Testis (tissue), 3 donors: ENCODE measurements around the gene ZNF282. TPM values are rescaled to one million over a fixed set of nuclear protein-coding genes. Genes with fewer than 3 reads are reported as not detected.
"Not testable (repeated sequence)": the region's sequence is repeated elsewhere in the genome, so short reads cannot be mapped to it uniquely, and the experiment has no call there.

Source experiments
- DNase-seq: peaks from one replicate; pipeline ENCODE4 v3.0.0-alpha.2; 2019
- H3K27ac ChIP-seq, 2 donors: fragments of 200-600 bp; sonication (generic); one replicate each; pipeline ENCODE4 v1.5.1; 2019
- H3K27me3 ChIP-seq: fragments of 200-600 bp; sonication (generic); one replicate; pipeline ENCODE4 v1.5.1; 2019
- H3K36me3 ChIP-seq: fragments of 200-600 bp; sonication (generic); one replicate; pipeline ENCODE4 v1.5.1; 2017; ENCODE audit warnings: low read depth; ENCODE audit errors: missing control alignments
- H3K4me1 ChIP-seq: fragments of 200-600 bp; sonication (generic); one replicate; pipeline ENCODE4 v1.5.1; 2019
- H3K4me3 ChIP-seq, 2 donors: fragments of 200-600 bp; sonication (generic); one replicate each; pipeline ENCODE4 v1.5.1; 2017 to 2019
- H3K9me3 ChIP-seq: fragments of 200-600 bp; sonication (generic); one replicate; pipeline ENCODE4 v1.5.1; 2017
- CTCF ChIP-seq, 3 experiments: fragments of 450-650 bp in 2 of 3; fragments of 200-600 bp in 1 of 3; sonication (generic) in 1 of 3; IDR thresholded peaks; one replicate each; pipeline ENCODE4 v1.5.1; 2016 to 2019; ENCODE audit warnings: antibody characterized with exemption in 3 of 3, mild to moderate bottlenecking in 2 of 3, moderate library complexity in 1 of 3
- POLR2A ChIP-seq: fragments of 450-650 bp; IDR thresholded peaks from one replicate; pipeline ENCODE4 v1.6.1; 2017; ENCODE audit warnings: antibody characterized with exemption, mild to moderate bottlenecking, moderate library complexity
- WGBS, 2 donors: methylation state at CpG; one replicate each; pipeline ENCODE4 v1.1.5; 2018; 5-methylcytosine and 5-hydroxymethylcytosine counted together
- intact Hi-C: fragments of 100-400 bp; cut with DNase I; formaldehyde crosslinking; loops from one replicate; pipeline ENCODE4 v1.15.1; 2023; ENCODE audit warnings: low total_unique reads
- polyA plus RNA-seq: library from polyadenylated mRNA; stranded (reverse); fragments of 350-450 nt; fragmentation: Illumina TruSeq; extraction: RNeasy Lipid Tissue Mini Kit (QIAGEN cat#74804); gene quantifications from one replicate; pipeline ENCODE4 v1.2.3, GENCODE V29; 2014; ENCODE audit warnings: low read depth, low replicate concordance; ENCODE audit not compliant: insufficient read depth
- total RNA-seq, 2 donors: library from RNA; depleted of rRNA; stranded (reverse); fragments of >200 nt; gene quantifications; one replicate each; pipeline ENCODE4 v1.2.3, GENCODE V29; 2016

ZNF282 gene
- total and polyA plus RNA-seq, 3 donors from 2014 or later, result 9.6 to 17.6 (median 12.2) TPM

GRCh38 chr7:149245244-149245643 is 49.9 kb downstream of the ZNF282 start:
- H3K4me1 ChIP-seq, result peaks cover 7% of the 10 kb centered on the region
- no peak overlapping the region for H3K4me3 ChIP-seq
- H3K27ac ChIP-seq, result no peak overlapping the region
- DNase-seq, result no peak
- H3K9me3 ChIP-seq, result no peaks in the 10 kb centered on the region
- intact Hi-C loops, result no loop called here
- WGBS, 2 donors, result 79 to 85% methylated on average over 5 of the region's 5 CpGs
- no peaks in the 10 kb centered on the region for H3K36me3 ChIP-seq
- no peaks in the 10 kb centered on the region for H3K27me3 ChIP-seq
- TF ChIP-seq CTCF (IDR thresholded peaks at IDR 0.05), result no peak

GRCh38 chr7:149245744-149246143 is 50.4 kb downstream of the ZNF282 start:
- Histone ChIP-seq H3K27me3 (no peaks in the 10 kb centered on the region), H3K4me3 (no peak overlapping the region), H3K27ac (no peak overlapping the region), H3K4me1 (peaks cover 3% of the 10 kb centered on the region), H3K9me3 (no peaks in the 10 kb centered on the region), H3K36me3 (no peaks in the 10 kb centered on the region)
- intact Hi-C loops, result no loop called here
- WGBS, 2 donors, result 89 to 93% methylated on average over 5 of the region's 5 CpGs
- TF ChIP-seq CTCF (IDR thresholded peaks at IDR 0.05) (no peak), POLR2A (no peak)
- no peak for DNase-seq

GRCh38 chr7:149248777-149249176 is 53.4 kb downstream of the ZNF282 start:
- no peak overlapping the region for H3K27ac ChIP-seq
- WGBS, 2 donors, result 77 to 78% methylated on average over 3 of the region's 3 CpGs
- H3K4me1 ChIP-seq, result no peaks in the 10 kb centered on the region
- no peaks in the 10 kb centered on the region for H3K27me3 ChIP-seq
- no peaks in the 10 kb centered on the region for H3K9me3 ChIP-seq
- H3K36me3 ChIP-seq, result no peaks in the 10 kb centered on the region
- no peak overlapping the region for H3K4me3 ChIP-seq
- intact Hi-C loops, result no loop called here
- DNase-seq, result no peak
- no peak for TF ChIP-seq POLR2A
- TF ChIP-seq CTCF (IDR thresholded peaks at IDR 0.05), result no peak

DNA sequence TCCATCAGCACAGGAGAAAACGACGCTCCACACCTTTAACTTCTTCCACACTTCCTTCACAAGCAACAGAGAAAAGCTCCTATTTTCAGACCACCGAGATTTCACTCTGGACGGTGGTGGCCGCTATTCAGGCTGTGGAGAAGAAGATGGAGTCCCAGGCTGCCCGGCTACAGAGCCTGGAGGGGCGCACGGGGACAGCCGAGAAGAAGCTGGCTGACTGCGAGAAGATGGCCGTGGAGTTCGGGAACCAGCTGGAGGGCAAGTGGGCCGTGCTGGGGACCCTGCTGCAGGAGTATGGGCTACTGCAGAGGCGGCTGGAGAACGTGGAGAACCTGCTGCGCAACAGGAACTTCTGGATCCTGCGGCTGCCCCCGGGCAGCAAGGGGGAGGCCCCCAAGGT is 54.8 kb downstream of the ZNF282 start:
- H3K27me3 ChIP-seq, H3K27ac ChIP-seq, intact Hi-C loops, H3K4me3 ChIP-seq, H3K4me1 ChIP-seq, H3K36me3 ChIP-seq, DNase-seq, H3K9me3 ChIP-seq: not testable (repeated sequence)
- 92 to 95% methylated on average over 18 of the region's 18 CpGs for WGBS, 2 donors

- H3K36me3 ChIP-seq, H3K27ac ChIP-seq, H3K4me1 ChIP-seq, H3K9me3 ChIP-seq, H3K4me3 ChIP-seq, H3K27me3 ChIP-seq, intact Hi-C loops, DNase-seq: not testable (repeated sequence)
- WGBS, 2 donors, result 95 to 96% methylated on average over 10 of the region's 10 CpGs
Measured at GRCh38 chr7:149251518-149251917, 56.2 kb downstream of the ZNF282 start.

- no peak for DNase-seq
- Histone ChIP-seq H3K9me3 (no peaks in the 10 kb centered on the region), H3K36me3 (no peaks in the 10 kb centered on the region), H3K27ac (no peak overlapping the region), H3K27me3 (no peaks in the 10 kb centered on the region), H3K4me1 (no peaks in the 10 kb centered on the region), H3K4me3 (no peak overlapping the region)
- intact Hi-C loops, result no loop called here
- TF ChIP-seq CTCF (IDR thresholded peaks at IDR 0.05), result no peak
- no peak for TF ChIP-seq POLR2A
- 94 to 96% methylated on average over 2 of the region's 2 CpGs for WGBS, 2 donors
Measured at GRCh38 chr7:149252378-149252777, 57.0 kb downstream of the ZNF282 start.
